ENCODE data around the gene ALKBH1.
A peak's percentile ranks its signal among the peaks of the same experiment; 100 is the strongest.
"Not testable (repeated sequence)": the region's sequence is repeated elsewhere in the genome, so short reads cannot be mapped to it uniquely, and the experiment has no call there.

ALKBH1 gene

GRCh38 chr14:77707724-77708408 lies at the start of gene ALKBH1, which contains the start of gene SLIRP:
TSS of gene ALKBH1 (minus strand) at chr14:77708023. CDS start at chr14:77708004, 19 bp downstream.
TSS of gene SLIRP (plus strand) at chr14:77708103. CDS start at chr14:77708112, 9 bp downstream.
- H3K4me3 ChIP-seq (ENCODE audit: low read depth, low read length), result peak within 1 kb of the TSS; percentile 100

- H3K4me3 ChIP-seq (ENCODE audit: low read depth, low read length), result no peak overlapping the region
Observed at GRCh38 chr14:77752799-77753516, 45.1 kb upstream of the ALKBH1 start.

GRCh38 chr14:77752266-77752665 lies 44.4 kb upstream of the ALKBH1 start:
- no peak overlapping the region for H3K4me3 ChIP-seq (ENCODE audit: low read depth, low read length)

- H3K4me3 ChIP-seq (ENCODE audit: low read depth, low read length), result not testable (repeated sequence)
Observed at GRCh38 chr14:77747425-77747824, 39.6 kb upstream of the ALKBH1 start.

- H3K4me3 ChIP-seq (ENCODE audit: low read depth, low read length), result no peak overlapping the region
Observed at GRCh38 chr14:77746064-77746702, 38.4 kb upstream of the ALKBH1 start.

- H3K4me3 ChIP-seq (ENCODE audit: low read depth, low read length), result no peak overlapping the region
Observed at GRCh38 chr14:77741438-77741837, 33.6 kb upstream of the ALKBH1 start.

GRCh38 chr14:77738559-77739250 lies 30.9 kb upstream of the ALKBH1 start:
- H3K4me3 ChIP-seq (ENCODE audit: low read depth, low read length), result no peak overlapping the region

- H3K4me3 ChIP-seq (ENCODE audit: low read depth, low read length), result no peak overlapping the region
Observed at GRCh38 chr14:77730976-77731497, 23.2 kb upstream of the ALKBH1 start.

GRCh38 chr14:77722301-77722700 lies 14.5 kb upstream of the ALKBH1 start:
- H3K4me3 ChIP-seq (ENCODE audit: low read depth, low read length), result no peak overlapping the region

GRCh38 chr14:77721437-77721836 lies 13.6 kb upstream of the ALKBH1 start:
- no peak overlapping the region for H3K4me3 ChIP-seq (ENCODE audit: low read depth, low read length)

- no peak overlapping the region for H3K4me3 ChIP-seq (ENCODE audit: low read depth, low read length)
Observed at GRCh38 chr14:77717608-77718305, 9.9 kb upstream of the ALKBH1 start.

GRCh38 chr14:77714926-77715325 lies 7.1 kb upstream of the ALKBH1 start:
- H3K4me3 ChIP-seq (ENCODE audit: low read depth, low read length), result no peak overlapping the region

- no peak overlapping the region for H3K4me3 ChIP-seq (ENCODE audit: low read depth, low read length)
Observed at GRCh38 chr14:77710364-77710763, 2.5 kb upstream of the ALKBH1 start.

- peak overlapping the region; percentile 100 for H3K4me3 ChIP-seq (ENCODE audit: low read depth, low read length)
Observed at GRCh38 chr14:77709412-77709811, 1.6 kb upstream of the ALKBH1 start.

GRCh38 chr14:77708749-77709148 lies 926 bp upstream of the ALKBH1 start:
- H3K4me3 ChIP-seq (ENCODE audit: low read depth, low read length), result peak overlapping the region; percentile 100

GRCh38 chr14:77707355-77707723 lies 484 bp downstream of the ALKBH1 start:
- H3K4me3 ChIP-seq (ENCODE audit: low read depth, low read length), result peak overlapping the region; percentile 100

GRCh38 chr14:77691259-77691658 lies 16.6 kb downstream of the ALKBH1 start:
- H3K4me3 ChIP-seq (ENCODE audit: low read depth, low read length), result no peak overlapping the region

GRCh38 chr14:77682158-77682553 lies 25.7 kb downstream of the ALKBH1 start:
- no peak overlapping the region for H3K4me3 ChIP-seq (ENCODE audit: low read depth, low read length)

- no peak overlapping the region for H3K4me3 ChIP-seq (ENCODE audit: low read depth, low read length)
Observed at GRCh38 chr14:77681196-77682157, 26.3 kb downstream of the ALKBH1 start.
